Glutamatergic neuron (in vitro differentiated cells): Measurements from ENCODE around the gene F2RL2. TPM values are rescaled to one million over a fixed set of nuclear protein-coding genes. Genes with fewer than 3 reads are reported as not detected.

Source experiments
- DNase-seq: peaks from one replicate; pipeline ENCODE4 v3.0.0; 2022
- H3K27ac Mint-ChIP-seq: one replicate; pipeline ENCODE4 v1.8.0; 2020; ENCODE audit warnings: mild to moderate bottlenecking, mixed read lengths, inconsistent platforms; ENCODE audit not compliant: unreplicated experiment
- H3K27me3 Mint-ChIP-seq: one replicate; pipeline ENCODE4 v1.8.0; 2020; ENCODE audit warnings: mild to moderate bottlenecking, moderate library complexity, mixed read lengths, inconsistent platforms; ENCODE audit not compliant: unreplicated experiment
- H3K36me3 Mint-ChIP-seq: one replicate; pipeline ENCODE4 v1.8.0; 2020; ENCODE audit warnings: mild to moderate bottlenecking, mixed read lengths, inconsistent platforms; ENCODE audit not compliant: unreplicated experiment
- H3K4me1 Mint-ChIP-seq: one replicate; pipeline ENCODE4 v1.8.0; 2020; ENCODE audit warnings: mild to moderate bottlenecking, low read depth, mixed read lengths, inconsistent platforms; ENCODE audit not compliant: unreplicated experiment
- H3K4me3 Mint-ChIP-seq: one replicate; pipeline ENCODE4 v1.8.0; 2020; ENCODE audit warnings: mild to moderate bottlenecking, mixed read lengths, inconsistent platforms; ENCODE audit not compliant: unreplicated experiment
- H3K9me3 Mint-ChIP-seq: one replicate; pipeline ENCODE4 v1.8.0; 2020; ENCODE audit warnings: mild to moderate bottlenecking, moderate library complexity, mixed read lengths, inconsistent platforms; ENCODE audit not compliant: unreplicated experiment
- total RNA-seq: library from RNA; stranded (reverse); fragmentation: NEBNext Ultra II Directional; extraction: Animal tissue kit (Norgen Biotek cat#: 25700); gene quantifications from one replicate; pipeline ENCODE4 v1.2.1, GENCODE V29; 2021; ENCODE audit not compliant: unreplicated experiment
- TF ChIP-seq, protein P1 (sequence below): fragments of 200-600 bp; sonication (generic); IDR thresholded peaks from one replicate; pipeline ENCODE4 v1.5.0; 2021; ENCODE audit not compliant: partially characterized antibody, unreplicated experiment

The F2RL2 gene
- total RNA-seq, 1 donor from 2014 or later = not detected

DNA sequence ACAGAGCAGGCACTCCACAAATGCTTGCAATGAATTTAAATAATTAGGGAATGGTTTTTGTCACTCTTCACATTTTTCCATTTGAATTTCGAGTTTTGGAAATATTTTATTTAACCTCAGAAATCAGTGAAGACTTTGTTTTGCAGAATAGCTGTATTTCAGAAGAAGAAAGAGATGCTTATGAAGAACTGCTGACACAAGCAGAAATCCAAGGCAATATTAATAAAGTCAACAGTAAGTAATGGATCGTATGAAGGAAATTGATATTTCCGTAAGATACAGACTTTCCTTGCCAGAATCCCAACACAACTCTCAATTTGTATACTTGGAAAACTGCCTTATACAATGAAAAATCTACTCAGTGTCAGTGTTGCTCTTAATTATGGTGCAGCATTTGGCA lies 30.5 kb downstream of the F2RL2 start:
- no peak for DNase-seq
- Mint-ChIP-seq H3K27me3 (peaks cover 2% of the 10 kb centered on the region), H3K4me1 (peaks cover 16% of the 10 kb centered on the region), H3K4me3 (no peak overlapping the region), H3K27ac (no peak overlapping the region), H3K9me3 (no peaks in the 10 kb centered on the region), H3K36me3 (peaks cover 8% of the 10 kb centered on the region)
- TF ChIP-seq, protein P1, sequence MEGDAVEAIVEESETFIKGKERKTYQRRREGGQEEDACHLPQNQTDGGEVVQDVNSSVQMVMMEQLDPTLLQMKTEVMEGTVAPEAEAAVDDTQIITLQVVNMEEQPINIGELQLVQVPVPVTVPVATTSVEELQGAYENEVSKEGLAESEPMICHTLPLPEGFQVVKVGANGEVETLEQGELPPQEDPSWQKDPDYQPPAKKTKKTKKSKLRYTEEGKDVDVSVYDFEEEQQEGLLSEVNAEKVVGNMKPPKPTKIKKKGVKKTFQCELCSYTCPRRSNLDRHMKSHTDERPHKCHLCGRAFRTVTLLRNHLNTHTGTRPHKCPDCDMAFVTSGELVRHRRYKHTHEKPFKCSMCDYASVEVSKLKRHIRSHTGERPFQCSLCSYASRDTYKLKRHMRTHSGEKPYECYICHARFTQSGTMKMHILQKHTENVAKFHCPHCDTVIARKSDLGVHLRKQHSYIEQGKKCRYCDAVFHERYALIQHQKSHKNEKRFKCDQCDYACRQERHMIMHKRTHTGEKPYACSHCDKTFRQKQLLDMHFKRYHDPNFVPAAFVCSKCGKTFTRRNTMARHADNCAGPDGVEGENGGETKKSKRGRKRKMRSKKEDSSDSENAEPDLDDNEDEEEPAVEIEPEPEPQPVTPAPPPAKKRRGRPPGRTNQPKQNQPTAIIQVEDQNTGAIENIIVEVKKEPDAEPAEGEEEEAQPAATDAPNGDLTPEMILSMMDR = no peak

DNA sequence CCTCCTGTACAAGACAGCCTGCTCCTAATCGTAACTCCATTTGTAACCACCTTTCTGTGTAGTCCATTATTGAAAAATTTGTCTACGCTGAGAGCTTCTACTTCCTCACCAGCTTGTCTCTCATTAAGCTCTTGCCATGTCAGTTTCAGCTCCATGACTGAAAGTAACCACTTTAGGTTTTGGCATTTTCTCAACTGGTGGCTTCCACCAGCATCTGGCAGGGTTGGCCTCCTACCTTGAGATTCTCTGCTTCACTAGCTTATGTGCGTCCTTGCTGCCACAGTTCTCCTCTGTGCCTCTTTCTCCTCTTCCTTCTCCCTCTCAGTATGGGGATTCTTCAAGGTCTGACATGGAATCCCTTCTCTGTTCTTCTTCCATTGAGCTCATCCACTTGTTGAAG lies 31.8 kb downstream of the F2RL2 start:
- no peak overlapping the region for H3K27ac Mint-ChIP-seq
- no peaks in the 10 kb centered on the region for H3K9me3 Mint-ChIP-seq
- no peak for DNase-seq
- H3K36me3 Mint-ChIP-seq = peaks cover 8% of the 10 kb centered on the region
- H3K27me3 Mint-ChIP-seq = peaks cover 2% of the 10 kb centered on the region
- TF ChIP-seq, protein P1 = no peak
- H3K4me3 Mint-ChIP-seq = no peak overlapping the region
- H3K4me1 Mint-ChIP-seq = peaks cover 16% of the 10 kb centered on the region

DNA sequence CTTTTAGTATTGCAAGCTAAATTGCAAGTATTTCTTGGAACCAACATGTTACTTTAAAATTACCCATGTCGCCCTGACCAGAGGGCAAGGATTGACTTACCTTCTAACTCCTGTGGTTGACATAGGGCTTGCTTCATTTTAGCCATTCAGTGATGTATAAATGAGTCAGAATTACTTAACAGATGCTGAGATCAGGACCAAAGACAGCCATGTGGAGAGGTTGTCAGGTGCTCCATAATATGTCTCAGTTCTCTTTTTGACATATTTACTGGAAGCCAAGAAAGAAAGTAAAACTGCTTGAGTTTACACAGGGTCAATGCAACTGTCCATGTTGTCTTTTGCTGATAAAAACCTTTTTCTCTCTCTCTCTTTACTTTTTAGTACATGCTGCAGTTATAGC lies 33.2 kb downstream of the F2RL2 start:
- H3K4me1 Mint-ChIP-seq = peaks cover 16% of the 10 kb centered on the region
- TF ChIP-seq, protein P1 = no peak
- DNase-seq = no peak
- peaks cover 8% of the 10 kb centered on the region for H3K36me3 Mint-ChIP-seq
- H3K4me3 Mint-ChIP-seq = no peak overlapping the region
- no peaks in the 10 kb centered on the region for H3K9me3 Mint-ChIP-seq
- peaks cover 2% of the 10 kb centered on the region for H3K27me3 Mint-ChIP-seq
- no peak overlapping the region for H3K27ac Mint-ChIP-seq

DNA sequence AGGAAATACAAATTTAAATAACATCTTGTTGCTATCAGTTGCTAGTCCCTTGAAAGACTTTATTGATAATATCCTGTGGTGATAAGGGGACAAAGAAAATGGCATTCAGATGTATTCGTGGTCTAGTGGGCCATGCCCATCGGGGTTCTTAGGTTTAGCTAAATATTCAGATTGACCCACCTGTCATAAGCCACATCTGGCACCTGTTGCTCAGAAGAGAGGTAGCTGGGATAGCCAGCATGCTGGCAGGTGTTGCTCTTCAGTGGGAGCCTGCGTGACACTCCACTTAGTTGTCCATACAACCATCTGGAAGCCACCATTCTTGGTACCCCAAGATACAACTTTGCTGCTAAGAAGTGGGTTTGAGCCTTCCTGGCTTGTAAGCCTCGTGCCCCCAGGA lies 36.7 kb downstream of the F2RL2 start:
- Mint-ChIP-seq H3K36me3 (peaks cover under 1% of the 10 kb centered on the region), H3K4me1 (no peaks in the 10 kb centered on the region), H3K27me3 (no peaks in the 10 kb centered on the region), H3K9me3 (no peaks in the 10 kb centered on the region), H3K27ac (no peak overlapping the region), H3K4me3 (no peak overlapping the region)
- TF ChIP-seq, protein P1 = no peak
- DNase-seq = no peak

DNA sequence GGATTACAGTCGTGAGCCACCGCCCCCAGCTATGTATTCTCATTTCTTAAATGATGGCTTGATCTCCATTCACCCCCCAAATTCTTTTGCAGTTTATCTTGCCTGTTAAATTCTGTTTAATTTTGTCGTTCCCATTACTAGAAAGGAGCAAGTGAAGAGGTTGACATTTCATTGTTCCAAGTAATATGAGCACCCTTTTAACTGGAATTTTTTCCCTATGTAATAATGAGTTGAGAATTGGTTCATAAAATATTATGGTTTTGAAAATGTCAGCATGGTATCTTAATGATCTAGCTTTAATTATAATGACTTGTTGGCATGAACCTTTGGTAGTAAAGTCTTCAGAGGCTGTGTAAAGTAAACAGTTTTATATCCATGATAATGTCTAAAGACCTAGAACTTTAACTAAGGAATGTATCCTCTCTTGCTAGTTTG lies 37.4 kb downstream of the F2RL2 start:
- TF ChIP-seq, protein P1 = no peak
- Mint-ChIP-seq H3K36me3 (no peaks in the 10 kb centered on the region), H3K4me3 (no peak overlapping the region), H3K27me3 (no peaks in the 10 kb centered on the region), H3K27ac (no peak overlapping the region), H3K4me1 (no peaks in the 10 kb centered on the region), H3K9me3 (no peaks in the 10 kb centered on the region)
- DNase-seq = no peak
